GM11168 (cell line): Measurements from ENCODE around the gene UMODL1.

Experiments used
- in situ Hi-C: fragments of 300-500 bp; cut with MboI; formaldehyde crosslinking; loops from one replicate; pipeline ENCODE4 v1.12.0; 2022; ENCODE audit warnings: low sequenced_read_pairs; ENCODE audit not compliant: unreplicated experiment

UMODL1 gene

GRCh38 chr21:42123219-42123908 lies 52.2 kb downstream of the UMODL1 start:
- in situ Hi-C loops = loop anchor here (25.0 kb wide), 1 partner anchor 511 kb away; no protein-coding TSS in a partner anchor

DNA sequence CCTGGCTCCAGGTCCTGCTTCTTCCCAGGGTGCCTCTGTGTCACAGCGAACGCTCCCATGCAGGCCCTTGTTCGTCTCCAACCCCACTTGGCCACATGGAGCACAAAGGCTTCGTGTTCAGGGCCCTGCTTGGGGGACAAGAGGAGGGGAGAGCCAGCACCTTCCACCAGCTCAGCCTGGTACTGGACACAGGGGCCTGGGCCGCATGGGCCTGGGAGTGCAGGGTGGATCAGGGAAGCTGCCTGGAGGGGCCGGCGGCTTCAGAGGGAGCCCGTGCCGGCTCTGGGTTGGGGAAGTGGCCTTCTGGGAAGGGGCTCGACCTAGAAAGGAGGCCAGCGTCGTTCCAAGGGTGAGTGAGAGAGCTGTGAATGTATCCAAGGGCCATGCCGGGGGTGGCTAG lies 53.0 kb downstream of the UMODL1 start:
- in situ Hi-C loops = loop anchor here (25.0 kb wide), 1 partner anchor 512 kb away; no protein-coding TSS in a partner anchor

GRCh38 chr21:42124826-42125570 lies 53.9 kb downstream of the UMODL1 start:
- in situ Hi-C loops = loop anchor here (25.0 kb wide), 1 partner anchor 513 kb away; no protein-coding TSS in a partner anchor

- in situ Hi-C loops = no loop called here
Observed at GRCh38 chr21:42125571-42126544, 54.7 kb downstream of the UMODL1 start.

- in situ Hi-C loops = no loop called here
Observed at GRCh38 chr21:42127164-42128150, 56.3 kb downstream of the UMODL1 start.

- in situ Hi-C loops = no loop called here
Observed at GRCh38 chr21:42129300-42130266, 58.5 kb downstream of the UMODL1 start.

- in situ Hi-C loops = no loop called here
Observed at GRCh38 chr21:42130441-42130840, 59.3 kb downstream of the UMODL1 start.

DNA sequence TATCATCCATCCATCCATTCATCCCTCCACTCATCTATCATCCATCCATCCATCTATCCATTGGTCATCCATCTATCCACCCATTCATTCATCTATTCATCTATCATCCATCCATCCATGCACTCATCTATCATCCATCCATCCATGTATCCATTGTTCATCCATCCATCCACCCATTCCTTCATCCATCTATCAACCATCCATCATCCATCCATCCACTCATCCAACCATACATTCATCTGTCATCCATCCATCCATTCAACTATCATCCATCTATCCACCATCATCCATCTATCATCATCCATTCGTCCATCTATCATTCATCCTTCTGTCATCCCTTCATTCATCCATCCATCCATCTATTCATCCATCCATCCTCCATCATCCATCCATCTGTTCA lies 61.1 kb downstream of the UMODL1 start:
- in situ Hi-C loops = no loop called here

GRCh38 chr21:42133131-42133530 lies 62.0 kb downstream of the UMODL1 start:
- in situ Hi-C loops = no loop called here

- in situ Hi-C loops = loop anchor here (5.0 kb wide), 1 partner anchor 122 kb away; no protein-coding TSS in a partner anchor
Observed at GRCh38 chr21:42135386-42136052, 64.4 kb downstream of the UMODL1 start.

DNA sequence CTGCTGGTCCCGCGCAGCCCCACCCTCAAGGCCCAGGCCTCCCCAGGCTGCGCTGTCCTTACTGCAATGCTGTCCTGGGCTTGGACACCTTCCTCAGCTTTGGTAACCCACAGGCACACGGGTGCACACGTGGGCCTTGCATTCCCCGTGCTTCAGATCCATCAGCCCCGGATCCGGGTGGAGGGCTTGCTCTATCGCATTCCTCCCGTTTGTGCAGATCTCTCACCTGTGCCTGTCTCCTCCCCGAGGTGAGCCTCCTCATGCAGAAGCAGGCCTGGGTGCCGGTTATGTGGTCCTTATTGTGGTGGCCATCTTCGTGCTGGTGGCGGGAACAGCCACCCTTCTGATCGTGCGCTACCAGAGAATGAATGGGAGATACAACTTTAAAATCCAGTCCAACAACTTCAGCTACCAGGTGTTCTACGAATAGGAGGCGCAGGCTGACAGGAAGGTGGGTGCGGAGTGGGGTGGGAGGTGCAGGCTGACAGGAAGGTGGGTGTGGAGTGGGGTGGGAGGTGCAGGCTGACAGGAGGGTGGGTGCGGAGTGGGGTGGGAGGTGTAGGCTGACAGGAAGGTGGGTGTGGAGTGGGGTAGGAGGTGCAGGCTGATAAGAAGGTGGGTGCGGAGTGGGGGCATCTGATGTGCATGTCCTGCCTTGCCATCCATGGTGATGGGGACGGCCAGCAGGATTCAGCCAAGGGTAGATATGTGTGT lies 66.2 kb downstream of the UMODL1 start:
- in situ Hi-C loops = loop anchor here (5.0 kb wide), 1 partner anchor 120 kb away; no protein-coding TSS in a partner anchor

DNA sequence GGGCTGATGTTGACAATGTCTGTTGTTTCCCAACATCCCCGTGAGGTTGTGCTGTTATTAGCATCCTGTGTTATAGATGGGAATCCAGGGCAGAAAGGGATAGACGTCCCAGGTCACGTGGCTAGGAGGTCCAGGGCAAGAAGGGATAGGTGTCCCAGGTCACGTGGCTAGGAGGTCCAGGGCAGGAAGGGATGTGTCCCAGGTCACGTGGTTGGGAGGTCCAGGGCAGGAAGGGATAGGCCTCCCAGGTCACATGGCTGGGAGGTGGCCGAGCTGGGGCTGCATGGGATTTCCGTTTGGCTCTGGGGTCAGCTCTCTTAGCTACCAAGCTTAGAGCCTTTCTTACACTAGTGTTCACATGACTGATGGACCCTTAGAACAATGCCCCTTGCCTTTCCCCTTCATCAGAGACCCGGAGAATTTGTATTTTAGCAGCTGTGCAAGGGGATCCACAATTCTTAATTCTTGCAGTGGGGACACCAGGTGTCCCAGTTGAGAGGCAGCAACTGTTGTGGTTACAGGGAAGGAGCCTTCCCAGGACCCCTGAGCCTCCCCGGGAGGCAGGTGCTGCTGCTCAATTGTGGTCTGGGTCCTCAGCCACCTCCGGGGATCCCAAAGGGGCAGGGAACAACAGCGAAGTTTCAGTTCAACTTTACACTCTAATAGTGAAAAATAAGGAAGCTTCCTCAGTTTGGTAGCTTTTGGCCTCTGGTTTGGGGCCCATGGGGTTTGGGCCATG lies 69.2 kb downstream of the UMODL1 start:
- in situ Hi-C loops = no loop called here

GRCh38 chr21:42141643-42142042 lies 70.5 kb downstream of the UMODL1 start:
- in situ Hi-C loops = no loop called here

- in situ Hi-C loops = no loop called here
Observed at GRCh38 chr21:42142141-42142540, 71.0 kb downstream of the UMODL1 start.

GRCh38 chr21:42142627-42143026 lies 71.5 kb downstream of the UMODL1 start:
- in situ Hi-C loops = no loop called here

GRCh38 chr21:42143111-42143510 lies 72.0 kb downstream of the UMODL1 start:
- in situ Hi-C loops = no loop called here
